Psoas muscle (tissue), 8 donors: ENCODE measurements around the gene DTNA. TPM values are rescaled to one million over a fixed set of nuclear protein-coding genes. Genes with fewer than 3 reads are reported as not detected.

Experiments
- ATAC-seq, 4 donors: fragments of 200-7000 bp; cut with Tn5 transposase; one replicate each; pipeline ENCODE4 v1.9.1; 2020; ENCODE audit warnings: moderate library complexity in 3 of 4, mild to moderate bottlenecking in 2 of 4
- DNase-seq, 2 donors: peaks; one replicate each; pipeline ENCODE4 v3.0.0-alpha.2; 2020
- H3K27ac ChIP-seq: fragments of 200-600 bp; one replicate; pipeline ENCODE4 v1.8.0; 2022
- H3K27me3 ChIP-seq, 3 donors: fragments of 200-600 bp in 1 of 3; one replicate each; pipeline versions ENCODE4 v1.6.1 to v1.8.0; 2013 to 2022; ENCODE audit warnings: low read length in 2 of 3, mild to moderate bottlenecking in 2 of 3, moderate library complexity in 1 of 3; ENCODE audit not compliant: insufficient read depth in 3 of 3
- H3K36me3 ChIP-seq, 2 donors: fragments of 200-600 bp in 1 of 2; one replicate each; pipeline versions ENCODE4 v1.6.1 to v1.8.0; 2013 to 2022; ENCODE audit warnings: low read depth in 1 of 2, mild to moderate bottlenecking in 1 of 2, moderate library complexity in 1 of 2; ENCODE audit not compliant: insufficient read depth in 1 of 2
- H3K4me1 ChIP-seq: fragments of 200-600 bp; one replicate; pipeline ENCODE4 v1.8.0; 2022
- H3K4me3 ChIP-seq: fragments of 200-600 bp; one replicate; pipeline ENCODE4 v1.8.0; 2022; ENCODE audit warnings: mild to moderate bottlenecking
- H3K9me3 ChIP-seq: fragments of 200-600 bp; one replicate; pipeline ENCODE4 v1.8.0; 2022
- WGBS, 3 donors: extraction: QIAGEN DNeasy Blood & Tissue Kit; methylation state at CpG; one replicate each; pipeline versions ENCODE4 v1.1.6 to v1.1.7; 2013; 5-methylcytosine and 5-hydroxymethylcytosine counted together
- intact Hi-C, 2 donors: fragments of 100-400 bp; cut with DNase I; formaldehyde crosslinking; loops; one replicate each; pipeline versions ENCODE4 v1.11.0 to v1.14.2; 2022
- polyA plus RNA-seq, 3 donors: library from polyadenylated mRNA; stranded (reverse); fragments of 200-250 nt; gene quantifications; one replicate each; pipeline ENCODE4 v1.2.3, GENCODE V29; 2013
- total RNA-seq, 4 donors: library from RNA; stranded (reverse); fragmentation: NEBNext Ultra II Directional in 2 of 4; extraction: Animal tissue kit (Norgen Biotek cat#: 25700) in 2 of 4; gene quantifications; one replicate each; pipeline versions ENCODE4 v1.2.1 to v1.2.4, GENCODE V29; 2021 to 2023
- TF ChIP-seq, protein P1 (sequence below): fragments of 200-600 bp; IDR thresholded peaks from one replicate; pipeline ENCODE4 v1.8.0; 2022; ENCODE audit warnings: antibody characterized with exemption
- donor health status: healthy with polysubstance abuse.
- donor health status: DM: no; HTN: no; CAD: no; lungs with moderate emphysema.
- donor health status: Bipolar disorder and iron deficiency.
- donor health status: healthy.
- donor health status: DM: yes; HTN: yes; CAD: no.
- donor health status: DM: no; HTN: no; CAD: no.
- donor health status: DM: no; HTN: no; CAD: no.
- donor health status: DM: yes; HTN: yes; CAD: no.

DTNA gene
- total and polyA plus RNA-seq, 7 donors, result 12.6 to 103 (median 82.0) TPM

DNA sequence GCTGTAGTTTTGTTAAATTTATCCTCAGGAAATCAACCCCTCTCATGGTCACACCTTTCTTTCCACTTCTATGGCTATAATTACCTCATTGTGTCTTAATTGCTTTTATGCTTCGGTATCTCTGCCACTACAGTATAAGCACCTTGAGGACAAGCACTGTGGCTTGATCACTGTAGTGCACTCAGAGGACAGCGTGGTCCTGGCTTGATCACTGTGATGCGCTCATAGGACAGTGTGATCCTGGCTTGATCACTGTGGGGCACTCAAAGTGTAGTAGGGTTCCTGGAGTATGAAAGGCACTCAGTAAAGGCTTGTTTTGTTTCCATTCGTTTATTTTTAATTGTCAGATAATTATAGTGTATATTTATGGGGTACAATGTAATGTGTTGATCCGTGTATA lies 44.2 kb downstream of the DTNA start:
- peak in 2 of 4 donors; percentile 26 to 35 for ATAC-seq
- TF ChIP-seq, protein P1, sequence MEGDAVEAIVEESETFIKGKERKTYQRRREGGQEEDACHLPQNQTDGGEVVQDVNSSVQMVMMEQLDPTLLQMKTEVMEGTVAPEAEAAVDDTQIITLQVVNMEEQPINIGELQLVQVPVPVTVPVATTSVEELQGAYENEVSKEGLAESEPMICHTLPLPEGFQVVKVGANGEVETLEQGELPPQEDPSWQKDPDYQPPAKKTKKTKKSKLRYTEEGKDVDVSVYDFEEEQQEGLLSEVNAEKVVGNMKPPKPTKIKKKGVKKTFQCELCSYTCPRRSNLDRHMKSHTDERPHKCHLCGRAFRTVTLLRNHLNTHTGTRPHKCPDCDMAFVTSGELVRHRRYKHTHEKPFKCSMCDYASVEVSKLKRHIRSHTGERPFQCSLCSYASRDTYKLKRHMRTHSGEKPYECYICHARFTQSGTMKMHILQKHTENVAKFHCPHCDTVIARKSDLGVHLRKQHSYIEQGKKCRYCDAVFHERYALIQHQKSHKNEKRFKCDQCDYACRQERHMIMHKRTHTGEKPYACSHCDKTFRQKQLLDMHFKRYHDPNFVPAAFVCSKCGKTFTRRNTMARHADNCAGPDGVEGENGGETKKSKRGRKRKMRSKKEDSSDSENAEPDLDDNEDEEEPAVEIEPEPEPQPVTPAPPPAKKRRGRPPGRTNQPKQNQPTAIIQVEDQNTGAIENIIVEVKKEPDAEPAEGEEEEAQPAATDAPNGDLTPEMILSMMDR, result no peak
- WGBS, 3 donors, result 83 to 94% (median 92%) methylated on average over 5 of the region's 5 CpGs

DNA sequence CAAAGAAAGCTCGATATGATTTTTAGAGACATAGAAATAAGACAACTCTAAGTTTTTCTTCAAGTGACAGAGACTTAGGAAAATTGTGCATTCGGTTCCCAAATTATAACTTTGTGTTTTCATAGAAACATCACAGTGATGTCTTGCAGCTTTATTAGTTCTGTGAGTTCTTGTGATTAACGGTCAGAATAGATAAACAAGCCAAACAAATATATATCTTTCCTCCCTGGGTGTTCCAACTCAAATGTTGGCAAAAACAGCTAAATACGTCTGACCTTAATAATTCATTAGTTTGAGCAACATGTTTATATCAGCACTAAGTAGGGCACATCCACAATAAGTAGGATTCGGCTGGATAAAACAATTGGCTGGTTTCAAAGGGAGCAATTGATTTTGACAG lies 47.6 kb downstream of the DTNA start:
- H3K4me3 ChIP-seq, result no peak overlapping the region
- intact Hi-C loops, result no loop called here
- ATAC-seq (no peak), DNase-seq (no peak)
- 92 to 96% (median 95%) methylated on average over 5 of the region's 5 CpGs for WGBS, 3 donors
- H3K9me3 ChIP-seq, result no peaks in the 10 kb centered on the region
- H3K36me3 ChIP-seq, result peaks cover 0 to 13% of the 10 kb centered on the region in 2 donors
- peaks cover 13% of the 10 kb centered on the region for H3K4me1 ChIP-seq
- TF ChIP-seq, protein P1, result no peak
- no peak overlapping the region for H3K27ac ChIP-seq
- no peaks in the 10 kb centered on the region for H3K27me3 ChIP-seq

More for the DNA sequence above, 44.2 kb downstream of the DTNA start:
- Histone ChIP-seq H3K4me3 (no peak overlapping the region), H3K27me3 (no peaks in the 10 kb centered on the region), H3K36me3 (peaks cover 0 to 13% of the 10 kb centered on the region in 2 donors), H3K4me1 (no peaks in the 10 kb centered on the region), H3K27ac (no peak overlapping the region), H3K9me3 (no peaks in the 10 kb centered on the region)
- intact Hi-C loops, result no loop called here
- DNase-seq, result no peak

GRCh38 chr18:34758378-34758948 lies 48.4 kb downstream of the DTNA start:
- no peaks in the 10 kb centered on the region for H3K27me3 ChIP-seq
- no peaks in the 10 kb centered on the region for H3K9me3 ChIP-seq
- intact Hi-C loops, result no loop called here
- TF ChIP-seq, protein P1, result no peak
- H3K4me3 ChIP-seq, result no peak overlapping the region
- peaks cover 13% of the 10 kb centered on the region for H3K4me1 ChIP-seq
- ATAC-seq (no peak), DNase-seq (no peak)
- no peak overlapping the region for H3K27ac ChIP-seq
- peaks cover 0 to 13% of the 10 kb centered on the region in 2 donors for H3K36me3 ChIP-seq

GRCh38 chr18:34760444-34760843 lies 50.3 kb downstream of the DTNA start:
- ATAC-seq (peak; percentile 68 to 87 (median 80)), DNase-seq (peak; percentile 33 to 62)
- no peak overlapping the region for H3K4me3 ChIP-seq
- TF ChIP-seq, protein P1, result no peak
- peak overlapping the region; percentile 21 for H3K27ac ChIP-seq
- 31 to 45% (median 35%) methylated on average over 4 of the region's 4 CpGs for WGBS, 3 donors
- H3K36me3 ChIP-seq, result peaks cover 0 to 13% of the 10 kb centered on the region in 2 donors
- H3K4me1 ChIP-seq, result peaks cover 13% of the 10 kb centered on the region
- no peaks in the 10 kb centered on the region for H3K27me3 ChIP-seq
- no peaks in the 10 kb centered on the region for H3K9me3 ChIP-seq
- intact Hi-C loops, result loop anchor here in 1 of 2 donors (5.0 kb wide), 1 partner anchor 33 kb away; no protein-coding TSS in a partner anchor

- Histone ChIP-seq H3K9me3 (no peaks in the 10 kb centered on the region), H3K36me3 (peaks cover 0 to 25% of the 10 kb centered on the region in 2 donors), H3K4me1 (peaks cover 13% of the 10 kb centered on the region), H3K27ac (no peak overlapping the region), H3K4me3 (no peak overlapping the region), H3K27me3 (no peaks in the 10 kb centered on the region)
- ATAC-seq (no peak), DNase-seq (no peak)
- TF ChIP-seq, protein P1, result no peak
- 79 to 82% (median 79%) methylated on average over 4 of the region's 4 CpGs for WGBS, 3 donors
- intact Hi-C loops, result loop anchor here in 1 of 2 donors (5.0 kb wide), 1 partner anchor 37 kb away; no protein-coding TSS in a partner anchor
These were observed 54.4 kb downstream of the DTNA start for GRCh38 chr18:34764451-34764850.
